Bronchial epithelial cell (primary cell): ENCODE data around the gene CYREN. TPM values are rescaled to one million over a fixed set of nuclear protein-coding genes. Genes with fewer than 3 reads are reported as not detected.

Experiments
- DNase-seq: peaks from one replicate; pipeline ENCODE4 v3.0.0-alpha.2; 2010; ENCODE audit warnings: low read depth
- FAIRE-seq: peaks from 2 replicates; lab custom pipeline; 2011; peaks lifted over from hg19 to GRCh38; lab: Jason Lieb, UNC
- H3K27me3 ChIP-seq: 2 replicates; pipeline ENCODE4 v1.5.1; 2011; ENCODE audit warnings: low read length; ENCODE audit not compliant: control insufficient read depth, insufficient read depth
- H3K36me3 ChIP-seq: 2 replicates; pipeline ENCODE4 v1.5.1; 2011; ENCODE audit warnings: low read length; ENCODE audit not compliant: control insufficient read depth, insufficient read depth
- H3K4me3 ChIP-seq: 2 replicates; pipeline ENCODE4 v1.5.1; 2011; ENCODE audit warnings: mild to moderate bottlenecking, low read depth, low read length, control low read depth
- CTCF ChIP-seq: IDR thresholded peaks from 2 replicates; pipeline ENCODE4 v1.5.1; 2011; ENCODE audit warnings: mild to moderate bottlenecking, moderate library complexity, low read length, control low read depth, inconsistent platforms; ENCODE audit not compliant: insufficient read depth, severe bottlenecking
- total RNA-seq: library from RNA; depleted of rRNA; stranded (reverse); fragments of >200 nt; gene quantifications from 2 replicates; pipeline ENCODE4 v1.2.1, GENCODE V29; 2014

CYREN gene
- total RNA-seq, 1 donor from 2014 or later = 51.9 TPM

GRCh38 chr7:135156290-135156689 is 14.2 kb downstream of the CYREN start:
- Histone ChIP-seq H3K27me3 (no peaks in the 10 kb centered on the region), H3K36me3 (no peaks in the 10 kb centered on the region), H3K4me3 (no peak overlapping the region)
- TF ChIP-seq CTCF = no peak
- DNase-seq (no peak), FAIRE-seq (no peak)

- H3K27me3 ChIP-seq = no peaks in the 10 kb centered on the region
- DNase-seq (no peak), FAIRE-seq (no peak)
- no peak for TF ChIP-seq CTCF
- H3K4me3 ChIP-seq = no peak overlapping the region
- no peaks in the 10 kb centered on the region for H3K36me3 ChIP-seq
Observed at GRCh38 chr7:135154734-135155133, 15.8 kb downstream of the CYREN start.

GRCh38 chr7:135152442-135152841 is 18.1 kb downstream of the CYREN start:
- FAIRE-seq = no peak
- Histone ChIP-seq H3K4me3 (no peak overlapping the region), H3K27me3 (no peaks in the 10 kb centered on the region), H3K36me3 (no peaks in the 10 kb centered on the region)
- TF ChIP-seq CTCF = no peak
- DNase-seq = no peak

GRCh38 chr7:135151533-135151932 is 19.0 kb downstream of the CYREN start:
- H3K36me3 ChIP-seq = no peaks in the 10 kb centered on the region
- peak; percentile 86 for FAIRE-seq
- H3K27me3 ChIP-seq = no peaks in the 10 kb centered on the region
- no peak overlapping the region for H3K4me3 ChIP-seq
- DNase-seq = no peak
- no peak for TF ChIP-seq CTCF

GRCh38 chr7:135151132-135151531 is 19.4 kb downstream of the CYREN start:
- DNase-seq (no peak), FAIRE-seq (no peak)
- H3K4me3 ChIP-seq = no peak overlapping the region
- no peak for TF ChIP-seq CTCF
- H3K27me3 ChIP-seq = no peaks in the 10 kb centered on the region
- H3K36me3 ChIP-seq = no peaks in the 10 kb centered on the region

GRCh38 chr7:135150072-135150782 is 20.3 kb downstream of the CYREN start:
- no peak for DNase-seq
- H3K27me3 ChIP-seq = no peaks in the 10 kb centered on the region
- no peaks in the 10 kb centered on the region for H3K36me3 ChIP-seq
- no peak for FAIRE-seq
- H3K4me3 ChIP-seq = no peak overlapping the region
- TF ChIP-seq CTCF = no peak
